ENCODE results near the gene SBK3.
"Not testable (repeated sequence)": the region's sequence is repeated elsewhere in the genome, so short reads cannot be mapped to it uniquely, and the experiment has no call there.

SBK3 gene

DNA sequence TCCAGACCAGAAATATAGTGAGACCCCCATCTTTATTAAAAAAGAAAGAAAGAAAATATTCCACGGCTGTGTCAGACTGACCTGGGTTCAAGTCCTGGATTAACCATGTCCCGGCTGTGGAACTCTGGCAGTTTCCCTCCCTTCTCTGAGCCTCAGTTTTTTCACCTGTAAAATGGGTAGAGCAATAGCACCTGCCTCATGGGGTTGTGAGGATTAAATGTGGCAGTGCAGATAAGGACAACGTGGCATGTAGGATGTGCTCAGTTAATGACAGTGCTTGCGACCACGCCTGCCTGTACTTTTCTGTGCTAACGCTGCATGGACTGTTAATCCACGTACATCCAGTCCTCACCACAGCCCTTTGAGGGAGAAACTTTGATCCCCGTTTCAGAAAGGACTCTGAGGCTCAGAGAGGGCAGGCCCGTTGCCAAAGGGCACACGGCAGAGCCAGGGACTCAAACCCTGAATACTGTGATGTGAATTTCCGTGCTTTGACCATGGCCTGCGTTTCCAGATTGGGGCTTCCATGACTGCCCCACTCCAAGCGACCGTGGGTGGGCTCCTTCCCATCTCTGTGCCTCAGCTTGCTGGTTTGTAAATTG, 24.6 kb downstream of the SBK3 start:
- DNase-seq (ENCODE audit: low read depth in 3 of 3, low spot score in 1 of 3): no peak

DNA sequence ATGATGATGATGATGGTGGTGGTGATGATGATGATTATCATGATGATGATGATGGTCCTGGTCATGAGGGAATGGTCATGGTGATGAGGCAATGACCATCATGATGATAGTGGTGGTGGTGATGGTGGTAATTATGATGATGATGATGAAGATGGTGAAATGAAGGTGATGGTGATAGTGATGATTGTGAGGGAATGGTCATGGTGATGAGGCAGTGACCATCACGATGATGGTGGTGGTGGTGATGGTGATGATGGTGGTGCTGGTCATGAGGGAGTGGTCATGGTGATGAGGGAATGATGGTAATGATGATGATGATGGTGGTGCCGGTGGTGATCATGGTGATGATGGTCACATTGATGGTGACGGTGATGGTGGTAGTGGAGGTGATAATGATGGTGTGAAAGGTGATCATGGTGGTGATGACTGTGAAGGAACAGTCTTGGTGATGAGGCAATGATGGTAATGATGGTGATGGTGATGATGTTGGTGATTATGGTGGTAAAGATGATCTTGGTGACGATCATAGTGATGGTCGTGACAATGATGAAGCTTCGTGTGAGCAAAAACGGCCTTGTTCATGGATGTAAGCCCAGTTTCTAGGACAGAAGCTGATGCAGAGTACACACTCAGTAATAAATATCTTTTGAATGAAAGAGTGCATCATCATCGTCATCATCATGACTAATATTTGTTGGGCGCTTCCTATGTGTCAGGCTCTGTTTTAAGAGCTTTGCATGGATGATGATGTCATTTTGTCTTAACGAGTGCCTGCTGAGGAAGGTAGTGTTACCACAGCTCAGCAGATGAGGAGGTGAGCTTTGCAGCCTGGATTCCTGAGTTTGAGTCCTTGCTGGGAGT, 25.7 kb downstream of the SBK3 start:
- no peak for DNase-seq (ENCODE audit: low read depth in 3 of 3, low spot score in 1 of 3)

DNA sequence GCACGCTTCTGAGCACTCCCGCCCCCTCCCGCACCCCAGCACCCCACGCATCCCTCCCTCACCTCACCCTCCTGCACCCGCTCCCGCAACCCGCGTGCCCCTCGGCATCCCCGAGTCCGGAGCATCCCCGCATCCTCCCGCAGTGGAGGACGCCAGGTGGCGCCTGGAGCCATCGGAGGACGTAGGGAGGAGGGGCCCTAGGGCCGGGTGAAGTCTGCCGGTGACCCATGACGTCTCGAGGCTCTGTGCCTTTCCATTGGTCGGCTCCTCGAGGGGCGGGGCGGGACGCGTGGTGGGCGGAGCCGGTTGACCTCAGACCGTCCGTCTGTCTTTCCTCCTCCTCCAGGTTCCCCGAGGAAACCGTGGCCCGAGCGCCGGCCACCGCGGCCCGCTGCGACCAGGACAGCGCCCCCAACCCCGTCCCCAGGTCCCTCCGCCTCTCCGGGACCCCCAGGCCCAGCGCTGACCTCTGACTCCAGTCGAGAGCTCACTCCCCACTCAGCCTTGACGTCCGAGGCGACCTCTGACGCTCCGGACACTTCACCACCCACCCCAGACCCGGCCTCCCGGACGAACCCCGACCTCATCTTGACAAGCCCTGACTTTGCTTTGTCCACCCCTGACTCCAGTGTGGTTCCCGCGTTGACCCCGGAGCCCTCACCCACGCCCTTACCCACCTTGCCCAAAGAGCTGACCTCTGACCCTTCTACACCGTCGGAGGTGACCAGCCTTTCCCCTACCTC, 28.3 kb downstream of the SBK3 start:
- DNase-seq (ENCODE audit: low read depth in 3 of 3, low spot score in 1 of 3): peak; percentile 87 to 90 (median 88)

DNA sequence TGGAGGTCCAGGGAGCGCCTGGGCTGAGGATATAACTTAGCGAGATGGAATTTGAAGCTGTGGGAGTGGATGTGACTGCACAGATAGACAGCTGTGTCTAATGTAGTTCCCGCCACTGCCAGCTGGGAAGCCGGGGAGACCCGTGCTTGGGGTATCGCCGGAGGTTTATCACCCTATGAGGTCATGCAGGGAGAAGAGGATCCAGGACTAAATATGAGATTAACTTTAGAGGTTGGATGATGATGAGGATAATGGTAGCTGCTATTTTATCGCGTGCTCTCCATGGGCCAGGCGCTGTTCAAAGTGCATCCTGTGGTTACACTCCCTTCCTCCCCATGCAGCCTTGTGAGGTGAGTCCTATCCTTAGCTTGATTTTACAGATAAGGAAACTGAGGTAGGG, 37.2 kb downstream of the SBK3 start:
- DNase-seq (ENCODE audit: low read depth in 3 of 3, low spot score in 1 of 3): no peak

DNA sequence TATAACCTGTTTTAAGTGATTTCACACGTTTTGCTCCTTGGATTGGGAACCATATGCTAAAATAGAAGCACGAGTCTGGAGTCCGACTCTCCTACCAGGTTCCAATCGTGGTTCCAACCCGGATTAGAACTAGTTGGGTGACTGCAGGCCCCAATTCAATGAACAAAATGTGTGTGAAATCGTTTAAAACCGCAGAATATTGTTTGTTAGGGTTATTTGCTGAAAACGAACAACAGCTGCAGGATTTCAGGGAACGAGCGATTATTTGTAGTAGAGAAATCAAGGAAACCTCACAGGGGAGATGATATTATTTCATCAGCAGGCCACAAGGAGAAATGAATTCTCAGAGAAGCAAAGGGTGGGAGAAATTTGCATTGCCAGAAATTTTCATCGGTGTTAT, 40.4 kb downstream of the SBK3 start:
- DNase-seq (ENCODE audit: low read depth in 3 of 3, low spot score in 1 of 3): no peak

DNA sequence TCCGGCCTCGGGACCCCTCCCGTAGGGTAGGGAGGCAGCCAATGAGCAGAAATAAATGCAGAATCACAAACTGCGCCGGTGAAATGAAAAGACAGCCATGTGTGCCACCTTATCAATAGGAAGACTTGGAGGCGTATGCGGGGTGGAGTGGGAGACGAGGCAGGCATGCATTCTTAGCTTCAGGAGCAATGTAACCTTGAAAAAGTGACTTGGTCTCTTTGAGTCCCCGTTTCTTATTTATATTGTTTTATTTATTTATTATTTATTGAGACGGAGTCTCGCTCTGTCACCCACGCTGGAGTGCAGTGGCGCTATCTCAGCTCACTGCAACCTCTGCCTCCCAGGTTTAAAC, 41.1 kb downstream of the SBK3 start:
- no peak for DNase-seq (ENCODE audit: low read depth in 3 of 3, low spot score in 1 of 3)

DNA sequence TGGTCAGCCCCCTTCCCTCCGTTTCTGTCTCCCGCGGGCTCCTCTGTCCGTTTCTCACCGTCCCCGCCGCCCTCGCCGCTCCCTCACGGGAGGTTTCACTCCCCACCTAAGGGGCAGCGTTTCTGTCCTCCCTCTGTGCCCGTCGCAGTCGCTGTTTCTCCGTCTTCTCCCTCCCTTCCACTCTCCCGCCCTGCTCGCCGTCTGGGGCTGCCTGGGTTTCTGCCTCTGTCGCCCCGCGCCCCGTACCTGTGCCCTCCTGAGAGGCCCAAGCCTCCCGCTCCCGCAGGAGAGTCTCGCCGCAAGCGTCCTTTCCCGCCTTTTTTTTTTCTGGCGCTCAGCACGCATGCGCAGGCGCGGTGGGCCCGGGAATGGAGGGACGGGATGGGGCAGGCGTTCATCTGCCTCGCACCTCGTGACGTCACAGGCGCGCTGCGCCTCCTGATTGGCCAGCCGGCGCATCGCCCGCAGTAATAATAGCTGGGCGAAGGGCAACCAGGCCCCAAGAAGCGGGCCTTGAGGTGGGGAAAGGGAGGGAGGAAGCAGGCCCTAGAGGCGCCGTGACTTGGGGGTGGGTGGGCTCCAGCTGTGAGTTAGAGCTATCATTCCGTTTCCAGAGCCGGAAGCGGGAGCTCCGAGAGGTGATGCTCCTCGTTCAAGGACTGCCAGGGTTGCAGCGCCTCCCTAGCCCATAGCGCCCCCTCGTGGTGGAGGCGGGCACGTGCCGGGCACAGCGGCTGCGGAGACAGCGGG, 41.7 kb downstream of the SBK3 start:
- DNase-seq (ENCODE audit: low read depth in 3 of 3, low spot score in 1 of 3): peak; percentile 84 to 96 (median 86)

DNA sequence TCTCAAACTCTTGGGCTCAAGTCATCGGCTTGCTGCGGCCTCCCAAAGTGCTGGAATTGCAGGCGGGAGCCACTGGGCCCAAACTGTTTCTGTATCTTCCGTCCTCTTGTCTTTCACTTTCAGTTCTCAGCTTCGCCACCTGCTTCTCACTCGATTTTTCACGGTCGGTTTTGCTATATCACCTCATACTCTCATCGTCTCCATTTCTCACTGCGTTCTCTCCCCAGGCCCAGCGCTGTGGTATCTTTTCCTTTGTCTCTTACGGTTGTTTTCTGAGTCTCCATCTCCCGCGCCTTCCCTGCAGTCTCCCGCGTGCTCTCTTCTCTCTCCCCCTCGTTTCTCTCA, 42.2 kb downstream of the SBK3 start:
- no peak for DNase-seq (ENCODE audit: low read depth in 3 of 3, low spot score in 1 of 3)

DNA sequence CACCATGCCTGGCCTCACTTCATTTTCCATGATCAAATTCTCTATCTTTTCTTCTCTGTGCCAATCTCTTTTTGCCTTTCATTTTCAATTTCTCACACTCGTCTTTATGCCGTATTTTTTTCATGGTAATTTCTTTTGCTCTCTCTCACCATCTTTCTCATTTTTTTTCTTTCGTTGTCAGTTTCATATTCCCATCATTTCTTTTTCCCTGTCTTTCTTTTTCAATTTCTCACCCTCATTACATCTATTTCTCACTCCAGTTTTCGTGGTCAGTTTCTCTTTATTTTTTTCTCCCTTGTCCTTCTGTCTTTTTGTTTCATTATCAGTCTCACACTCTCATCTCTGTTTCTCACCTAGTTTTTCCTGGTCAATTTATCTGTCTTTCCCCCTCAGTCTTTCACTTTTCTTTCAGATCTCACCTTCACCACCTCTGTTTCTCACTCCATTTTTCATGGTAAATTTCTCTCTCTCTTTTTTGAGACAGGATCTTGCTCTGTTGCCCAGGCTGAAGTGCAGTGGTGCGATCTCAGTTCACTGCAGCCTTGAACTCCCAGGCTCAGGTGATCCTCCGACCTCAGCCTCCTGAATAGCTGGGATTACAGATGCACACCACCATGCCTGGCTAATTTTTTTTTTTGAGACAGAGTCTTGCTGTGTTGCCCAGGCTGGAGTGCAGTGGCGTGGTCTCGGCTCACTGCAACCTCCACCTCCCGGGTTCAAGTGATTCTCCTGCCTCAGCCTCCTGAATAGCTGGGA, 43.0 kb downstream of the SBK3 start:
- DNase-seq (ENCODE audit: low read depth in 3 of 3, low spot score in 1 of 3): no peak

DNA sequence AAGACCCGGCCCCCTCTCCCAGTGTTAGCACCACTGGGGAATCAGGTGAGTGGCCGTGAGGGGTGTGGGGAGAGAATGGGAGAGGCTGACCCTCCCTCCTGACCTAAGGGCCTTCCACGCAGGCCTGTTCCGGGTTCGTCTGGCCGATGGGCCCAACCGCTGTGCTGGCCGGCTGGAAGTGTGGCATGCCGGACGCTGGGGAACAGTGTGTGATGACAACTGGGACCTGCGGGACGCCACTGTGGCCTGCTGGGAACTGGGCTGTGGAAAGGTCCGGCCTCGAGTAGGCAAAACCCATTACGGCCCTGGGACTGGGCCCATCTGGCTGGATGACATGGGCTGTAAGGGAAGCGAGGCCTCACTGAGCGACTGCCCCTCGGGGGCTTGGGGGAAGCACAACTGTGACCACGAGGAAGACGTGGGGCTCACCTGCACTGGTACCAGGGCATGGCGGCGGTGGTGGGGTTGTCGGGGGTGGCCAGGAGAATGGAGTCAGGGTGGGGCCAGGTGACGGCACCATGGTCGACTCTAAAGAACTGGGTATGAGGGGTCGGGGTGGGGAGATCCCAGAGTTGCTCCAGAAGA, 44.9 kb downstream of the SBK3 start:
- DNase-seq (ENCODE audit: low read depth in 3 of 3, low spot score in 1 of 3): no peak

DNA sequence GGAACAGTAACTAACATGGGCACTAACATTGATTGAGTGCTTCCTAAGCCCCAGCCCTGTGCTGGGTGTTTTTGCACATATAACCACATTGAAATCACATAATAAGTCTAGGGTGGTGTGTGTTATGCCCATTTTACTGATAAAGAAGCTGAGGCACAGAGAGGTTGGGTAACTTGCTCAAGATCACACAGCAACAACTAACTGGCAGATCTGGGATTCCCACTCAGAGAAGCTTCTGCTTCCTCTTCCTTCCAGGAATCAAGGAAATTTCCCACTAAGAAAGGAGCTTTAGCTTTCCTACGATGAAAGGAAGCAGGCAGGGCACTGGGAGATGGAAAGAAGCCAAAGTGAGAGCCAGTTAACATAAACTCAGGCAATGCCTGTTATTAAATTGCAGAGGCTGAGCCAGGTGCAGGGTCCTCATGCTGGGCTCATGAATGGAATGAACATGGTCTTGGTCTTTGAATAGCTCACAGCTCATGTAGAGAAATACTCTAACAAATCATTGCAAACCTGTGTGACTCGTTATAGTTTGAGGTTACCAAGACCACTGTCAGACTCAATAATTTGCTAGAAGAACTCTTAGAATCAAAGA, 47.0 kb downstream of the SBK3 start:
- DNase-seq (ENCODE audit: low read depth in 3 of 3, low spot score in 1 of 3): no peak

DNA sequence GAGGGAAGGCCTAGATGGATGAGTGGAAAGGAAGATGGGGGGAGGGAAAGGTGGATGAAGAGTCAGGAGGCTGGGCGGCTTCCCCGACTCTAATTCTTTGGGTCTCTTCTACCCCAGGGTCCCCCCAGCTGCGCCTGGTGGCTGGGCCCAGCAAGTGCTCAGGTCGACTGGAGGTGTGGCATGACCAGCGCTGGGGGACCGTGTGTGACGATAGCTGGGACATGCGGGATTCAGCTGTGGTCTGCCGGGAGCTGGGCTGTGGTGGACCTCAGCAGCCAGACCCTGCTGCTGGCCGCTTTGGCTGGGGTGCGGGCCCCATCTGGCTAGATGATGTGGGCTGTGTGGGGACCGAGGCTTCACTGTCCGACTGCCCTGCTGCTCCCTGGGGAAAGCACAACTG, 47.6 kb downstream of the SBK3 start:
- no peak for DNase-seq (ENCODE audit: low read depth in 3 of 3, low spot score in 1 of 3)

DNA sequence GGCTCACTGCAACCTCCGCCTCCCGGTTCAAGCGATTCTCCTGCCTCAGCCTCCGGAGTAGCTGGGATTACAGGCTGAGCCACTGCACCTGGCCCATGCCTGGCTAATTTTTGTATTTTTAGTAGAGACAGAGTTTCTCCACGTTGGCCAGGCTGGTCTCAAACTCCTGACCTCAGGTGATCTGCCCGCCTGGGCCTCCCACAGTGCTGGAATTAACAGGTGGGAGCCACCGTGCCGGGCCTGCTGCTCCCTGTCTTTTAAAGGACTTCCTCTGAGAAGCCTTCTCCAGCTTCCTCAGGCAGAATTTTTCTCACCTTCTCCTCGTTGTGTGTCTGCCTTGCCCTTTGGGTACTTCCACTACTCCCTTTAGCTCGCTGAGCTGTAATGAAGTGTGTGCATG, 48.5 kb downstream of the SBK3 start:
- not testable (repeated sequence) for DNase-seq (ENCODE audit: low read depth in 3 of 3, low spot score in 1 of 3)

DNA sequence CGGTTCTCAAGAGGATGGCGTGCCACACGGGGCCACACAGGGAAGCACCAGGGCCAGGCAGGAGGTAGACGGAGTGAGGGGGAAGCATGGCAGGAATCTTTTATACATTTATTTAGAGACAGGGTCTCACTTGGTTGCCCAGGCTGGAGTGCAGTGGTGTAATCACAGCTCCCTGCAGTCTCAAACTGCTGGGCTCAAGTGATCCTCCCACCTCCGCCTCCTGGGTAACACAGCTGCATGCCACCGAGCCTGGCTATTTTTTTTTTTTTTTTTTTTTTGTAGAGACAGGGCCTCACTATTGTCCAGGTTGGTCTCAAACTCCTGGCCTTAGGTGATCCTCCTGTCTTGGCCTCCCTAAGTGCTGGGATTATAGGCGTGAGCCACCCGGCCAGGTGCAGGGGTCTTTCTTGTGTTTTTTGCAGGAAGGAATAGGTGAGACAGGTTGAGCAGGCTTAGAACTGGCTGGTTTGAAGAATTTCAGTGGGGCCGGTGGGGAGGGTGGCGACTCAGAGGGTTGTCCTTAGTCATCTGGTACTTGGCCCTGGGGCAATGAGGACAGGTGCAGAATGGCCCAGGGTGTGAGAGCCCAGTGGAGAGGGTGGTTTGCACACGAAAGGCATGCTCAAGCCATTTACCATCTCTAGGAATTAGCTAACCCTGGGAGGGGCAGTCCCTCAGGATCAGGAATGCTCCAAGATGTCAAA, 49.5 kb downstream of the SBK3 start:
- DNase-seq (ENCODE audit: low read depth in 3 of 3, low spot score in 1 of 3): no peak

DNA sequence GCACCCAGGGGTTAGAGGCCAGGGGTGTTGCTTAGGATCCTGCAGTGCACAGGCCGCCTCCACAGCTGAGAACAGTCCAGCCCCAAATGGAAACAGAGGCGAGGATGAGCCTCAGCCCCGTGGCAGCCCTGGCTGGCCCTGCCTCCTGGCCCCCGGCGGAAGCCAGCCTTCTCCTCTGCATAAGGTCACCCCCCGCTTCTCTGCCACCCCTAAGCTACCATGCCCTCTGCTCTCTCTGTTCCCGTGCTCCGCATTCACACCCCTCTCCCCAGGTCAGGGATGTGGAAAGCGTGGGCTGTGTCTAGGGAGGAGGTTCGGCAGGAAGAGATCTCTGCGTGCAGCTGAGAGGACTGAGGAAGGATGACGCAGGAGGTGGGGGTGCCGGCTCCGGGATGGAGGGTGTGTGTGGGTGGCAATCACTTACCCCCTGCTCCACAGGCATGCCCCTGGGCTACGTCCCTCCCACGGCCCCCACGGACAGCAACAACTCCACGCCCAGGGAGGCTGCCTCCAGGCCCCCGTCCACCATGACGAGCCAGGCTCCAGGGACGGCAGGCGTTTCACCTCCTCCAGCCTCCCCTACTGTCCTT, 51.1 kb downstream of the SBK3 start:
- DNase-seq (ENCODE audit: low read depth in 3 of 3, low spot score in 1 of 3): no peak

DNA sequence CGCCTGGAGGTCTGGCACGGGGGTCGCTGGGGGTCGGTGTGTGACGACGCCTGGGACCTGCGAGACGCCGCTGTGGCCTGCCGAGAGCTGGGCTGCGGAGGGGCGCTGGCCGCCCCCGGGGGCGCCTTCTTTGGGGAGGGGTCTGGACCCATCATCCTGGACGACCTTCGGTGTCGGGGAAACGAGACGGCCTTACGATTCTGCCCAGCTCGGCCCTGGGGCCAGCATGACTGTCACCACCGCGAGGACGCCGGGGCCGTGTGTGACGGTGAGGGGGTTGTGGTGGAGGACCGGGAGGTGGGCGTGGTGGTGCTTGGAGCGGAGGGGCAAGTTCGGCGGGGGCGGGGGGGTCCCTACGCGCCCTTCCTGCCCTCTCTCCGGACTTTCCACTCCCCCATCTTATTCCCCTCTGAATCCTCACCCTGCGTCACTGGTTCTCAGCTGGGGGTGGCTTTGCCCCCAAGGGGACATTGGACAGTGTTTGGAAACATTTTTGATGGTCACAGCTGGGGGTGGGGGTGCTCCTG, 51.6 kb downstream of the SBK3 start:
- no peak for DNase-seq (ENCODE audit: low read depth in 3 of 3, low spot score in 1 of 3)

DNA sequence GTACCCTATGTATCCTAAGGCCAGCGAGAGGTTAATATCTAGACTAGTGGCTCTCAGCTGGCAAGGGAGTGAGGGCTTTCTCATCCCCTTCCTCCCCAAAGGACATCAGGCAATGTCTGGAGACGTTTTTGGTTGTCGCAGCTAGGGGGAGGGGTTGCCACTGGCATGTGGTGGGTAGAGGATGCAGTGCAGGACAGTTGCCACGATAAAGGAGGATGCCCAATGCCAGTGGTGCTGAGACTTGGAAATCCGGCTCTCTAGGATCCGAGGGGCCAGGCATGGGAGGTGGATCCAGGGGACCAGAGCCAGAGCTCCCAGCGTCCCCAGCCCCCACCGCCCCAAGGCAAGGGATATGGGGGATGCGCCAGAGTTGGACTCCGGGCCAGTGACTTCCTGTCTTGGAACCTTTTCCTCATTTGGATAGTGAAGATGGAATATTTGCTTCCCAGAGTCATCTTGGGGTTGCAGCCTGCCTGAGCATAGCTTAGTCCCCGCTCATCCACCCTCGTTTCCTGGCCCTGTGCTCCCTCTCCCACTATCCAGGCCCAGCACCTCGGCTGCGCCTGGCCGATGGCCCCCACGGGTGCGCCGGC, 52.2 kb downstream of the SBK3 start:
- no peak for DNase-seq (ENCODE audit: low read depth in 3 of 3, low spot score in 1 of 3)

DNA sequence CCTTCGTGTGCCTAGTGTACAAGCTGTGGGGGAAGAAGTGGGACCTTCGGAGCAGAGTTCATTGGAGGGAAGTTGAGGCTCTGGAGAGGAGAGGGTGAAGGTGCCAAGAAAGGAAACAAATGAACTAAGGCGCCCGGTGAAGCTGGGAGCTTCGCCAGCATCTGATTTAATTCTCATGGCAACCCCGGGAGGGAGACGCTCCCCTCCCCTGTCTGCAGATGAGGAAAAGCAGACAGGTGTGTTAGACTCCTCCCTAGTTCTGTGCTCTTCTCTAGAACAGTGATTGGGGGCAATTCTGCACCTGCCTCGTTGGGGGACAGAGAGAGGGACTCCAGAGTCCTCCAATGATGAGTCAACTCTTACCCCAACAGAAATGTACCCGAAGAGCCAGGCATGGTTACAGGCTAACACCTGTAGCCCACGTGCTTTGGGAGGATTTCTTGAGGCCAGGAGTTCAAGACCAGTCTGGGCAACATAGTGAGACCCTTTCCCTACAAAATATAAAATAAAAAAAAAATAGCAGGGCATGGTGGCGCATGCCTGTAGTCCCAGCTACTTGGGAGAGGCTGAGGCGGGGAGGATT, 52.9 kb downstream of the SBK3 start:
- no peak for DNase-seq (ENCODE audit: low read depth in 3 of 3, low spot score in 1 of 3)
